K562 (cell line): ENCODE data around the gene ERH. TPM values are rescaled to one million over a fixed set of nuclear protein-coding genes. Genes with fewer than 3 reads are reported as not detected.

Experiments used
- ATAC-seq: fragments of 200-7000 bp; cut with Tn5 transposase; 3 replicates; pipeline ENCODE4 v1.9.1; 2020; ENCODE audit warnings: moderate library complexity
- BruUV-seq: library from RNA; stranded (reverse); fragments of 400-500 nt; replicated peaks from 2 replicates; lab custom pipeline; 2021; lab: Mats Ljungman, UMichigan
- CTCF ChIA-PET: fragments of 300-600 bp; formaldehyde crosslinking; extraction: SDS; loops from one replicate; lab custom pipeline; 2021; ENCODE audit warnings: low intra/inter-chr PET ratio; lab: Yijun Ruan, JAX
- POLR2A ChIA-PET: fragments of 300-600, 350-650 bp; sonication (Branson Sonifier 250); formaldehyde crosslinking; extraction: SDS; loops from one replicate; lab custom pipeline; 2021; ENCODE audit warnings: antibody characterized with exemption, inconsistent platforms; lab: Yijun Ruan, JAX
- DNase-seq, 4 experiments: peaks; one replicate each; pipeline versions ENCODE4 v3.0.0 to v3.0.0-alpha.2; 2011 to 2018; ENCODE audit warnings: low spot score in 3 of 4, mixed read lengths in 3 of 4; ENCODE audit errors: extremely low read depth in 1 of 4
- FAIRE-seq: peaks from 2 replicates; lab custom pipeline; 2011; peaks lifted over from hg19 to GRCh38; lab: Jason Lieb, UNC
- H2AFZ ChIP-seq: 2 replicates; pipeline ENCODE4 v1.6.0; 2011; ENCODE audit warnings: low read depth, low read length, control low read depth, inconsistent platforms
- H3K27ac ChIP-seq: fragments of 200-600 bp; 3 replicates; pipeline ENCODE4 v1.8.0; 2011; ENCODE audit warnings: low read depth, mild to moderate bottlenecking, control low read depth, inconsistent platforms, low read length, moderate library complexity, mixed read lengths; ENCODE audit errors: extremely low read depth
- H3K27me3 ChIP-seq, 2 experiments: fragments of 300-600 bp in 1 of 2; 2 replicates in 1 of 2; 3 replicates in 1 of 2; pipeline versions ENCODE4 v1.6.0 to v1.8.0; 2011; ENCODE audit warnings: inconsistent platforms in 2 of 2, low read length in 2 of 2, mild to moderate bottlenecking in 1 of 2, mixed read lengths in 1 of 2, moderate library complexity in 1 of 2; ENCODE audit not compliant: control insufficient read depth in 2 of 2, insufficient read depth in 2 of 2
- H3K36me3 ChIP-seq: fragments of 300-600 bp; 3 replicates; pipeline ENCODE4 v1.8.0; 2011; ENCODE audit warnings: mild to moderate bottlenecking, low read length, inconsistent platforms; ENCODE audit not compliant: control insufficient read depth, insufficient read depth
- H3K4me1 ChIP-seq, 2 experiments: fragments of 200-600 bp in 1 of 2; replicated peaks in 1 of 2; 2 replicates in 1 of 2; 3 replicates in 1 of 2; pipeline versions ENCODE4 v1.5.1 to v1.8.0; 2011; ENCODE audit warnings: inconsistent platforms in 2 of 2, low read length in 2 of 2, mild to moderate bottlenecking in 1 of 2, mixed read lengths in 1 of 2, moderate library complexity in 1 of 2; ENCODE audit not compliant: control insufficient read depth in 2 of 2, insufficient read depth in 2 of 2
- H3K4me2 ChIP-seq: 2 replicates; pipeline ENCODE4 v1.6.1; 2011; ENCODE audit warnings: low read length, control low read depth, inconsistent platforms, mixed read lengths; ENCODE audit not compliant: insufficient read depth
- H3K4me3 ChIP-seq: fragments of 200-600 bp; sonication (generic), shearing (Covaris generic); 2 replicates; pipeline ENCODE4 v1.5.1; 2016; ENCODE audit warnings: control low read depth, inconsistent platforms
- H3K79me2 ChIP-seq: fragments of 200-600 bp; 3 replicates; pipeline ENCODE4 v1.8.0; 2011; ENCODE audit warnings: low read length, inconsistent platforms; ENCODE audit not compliant: control insufficient read depth, insufficient read depth
- H3K9ac ChIP-seq, 2 experiments: 2 replicates each; pipeline versions ENCODE4 v1.6.0 to v1.6.1; 2011; ENCODE audit warnings: low read depth in 2 of 2, low read length in 2 of 2, control low read depth in 1 of 2, inconsistent platforms in 1 of 2, mild to moderate bottlenecking in 1 of 2, mixed read lengths in 1 of 2; ENCODE audit not compliant: insufficient read depth in 1 of 2
- H3K9me1 ChIP-seq: one replicate; pipeline ENCODE4 v1.6.0; 2011; ENCODE audit warnings: inconsistent platforms, mild to moderate bottlenecking, low read length, moderate library complexity; ENCODE audit not compliant: control insufficient read depth, insufficient read depth
- H3K9me3 ChIP-seq: replicated peaks from 2 replicates; pipeline ENCODE4 v1.5.1; 2011; ENCODE audit warnings: low read depth, low read length, inconsistent platforms; ENCODE audit not compliant: control insufficient read depth, insufficient read depth
- H4K20me1 ChIP-seq: replicated peaks from 2 replicates; pipeline ENCODE4 v1.6.1; 2011; ENCODE audit warnings: low read length, inconsistent platforms, mixed read lengths; ENCODE audit not compliant: control insufficient read depth, insufficient read depth
- HDAC8 ChIP-seq: fragments of 450-650 bp; IDR thresholded peaks from 2 replicates; pipeline ENCODE4 v1.6.1; 2016; ENCODE audit warnings: mild to moderate bottlenecking, missing genetic modification characterization, moderate library complexity, missing compliant biosample characterization
- MEF2D ChIP-seq: conservative IDR thresholded peaks from 2 replicates; pipeline ENCODE4 v1.6.1; 2016; ENCODE audit warnings: low read depth, missing genetic modification characterization, missing compliant biosample characterization
- SNRNP70 ChIP-seq: fragments of 200-400 bp; formaldehyde crosslinking; optimal IDR thresholded peaks from 2 replicates; pipeline ENCODE3; 2017; ENCODE audit warnings: low read depth, low read length
- TEAD4 ChIP-seq, 2 experiments: sonication (generic) in 1 of 2; formaldehyde crosslinking in 1 of 2; IDR thresholded peaks; 2 replicates each; pipeline versions ENCODE4 v1.6.1 to v1.8.0; 2012 to 2022; ENCODE audit warnings: borderline replicate concordance in 1 of 2, inconsistent platforms in 1 of 2, low read length in 1 of 2, mild to moderate bottlenecking in 1 of 2, missing genetic modification reagents in 1 of 2
- WHSC1 ChIP-seq: IDR thresholded peaks from one replicate; pipeline ENCODE4 v1.6.1; 2012; ENCODE audit warnings: low read length, control low read depth, inconsistent platforms
- ZBTB7A ChIP-seq: IDR thresholded peaks from 2 replicates; pipeline ENCODE4 v1.6.1; 2011; ENCODE audit warnings: low read depth, mild to moderate bottlenecking, low read length, moderate library complexity, borderline replicate concordance; ENCODE audit not compliant: control insufficient read depth
- ZFP30 ChIP-seq: fragments of 250-450 bp; sonication (Bioruptor Pico); IDR thresholded peaks from 2 replicates; pipeline ENCODE4 v1.8.0; 2022; ENCODE audit warnings: moderate library complexity, mild to moderate bottlenecking, inconsistent platforms, borderline replicate concordance
- ZNF124 ChIP-seq: sonication (generic); formaldehyde crosslinking; IDR thresholded peaks from 2 replicates; pipeline ENCODE4 v1.8.1; 2022; ENCODE audit warnings: missing genetic modification reagents
- ZNF436 ChIP-seq: fragments of 250-450, 450-650 bp; sonication (Bioruptor Pico); formaldehyde crosslinking; IDR thresholded peaks from 2 replicates; pipeline ENCODE4 v1.7.0; 2020; ENCODE audit warnings: mild to moderate bottlenecking
- WGBS: fragments of 100-300 bp; shearing (Covaris generic); methylation state at CpG from one replicate; pipeline ENCODE4 v1.1.6; 2016; ENCODE audit warnings: low coverage, mixed read lengths; ENCODE audit not compliant: insufficient coverage; ENCODE audit errors: missing lambda C conversion rate; 5-methylcytosine and 5-hydroxymethylcytosine counted together
- in situ Hi-C: fragments of 300-500 bp; cut with MboI; formaldehyde crosslinking; loops from 4 replicates; pipeline ENCODE4 v1.15.0; 2018; ENCODE audit warnings: inconsistent platforms, mixed read lengths
- intact Hi-C: fragments of 100-400 bp; cut with micrococcal nuclease; formaldehyde crosslinking; loops from 2 replicates; pipeline ENCODE4 v1.14.2; 2022
- polyA plus RNA-seq, 8 experiments: library from polyadenylated mRNA; depleted of rRNA in 4 of 8; stranded (reverse) in 5 of 8; unstranded in 3 of 8; fragments of >200 nt; fragmentation: Nextera tagmentation in 2 of 8; fragmentation: Illumina TruSeq in 1 of 8; extraction: Ambion mirVana in 2 of 8; extraction: Trizol in 1 of 8; gene quantifications; 2 replicates each; pipeline versions ENCODE4 v1.2.1 to v1.2.3, GENCODE V29; 2011 to 2014; ENCODE audit warnings: inconsistent platforms in 1 of 8, missing spikeins in 1 of 8
- total RNA-seq, 7 experiments: library from RNA; depleted of rRNA in 6 of 7; stranded (reverse); fragments of >200 nt in 6 of 7; fragmentation: Illumina TruSeq in 2 of 7; extraction: Trizol in 2 of 7; gene quantifications; 2 replicates each; pipeline versions ENCODE4 v1.2.1 to v1.2.3, GENCODE V29; 2011 to 2021; ENCODE audit warnings: low replicate concordance in 1 of 7
- TF ChIP-seq, protein P1 (sequence below): fragments of 250-450 bp; sonication (Bioruptor Pico); IDR thresholded peaks from 2 replicates; pipeline ENCODE4 v1.9.0; 2021; ENCODE audit warnings: mild to moderate bottlenecking, inconsistent platforms
- TF ChIP-seq, protein P2 (sequence below): sonication (generic); formaldehyde crosslinking; IDR thresholded peaks from 2 replicates; pipeline ENCODE4 v1.8.1; 2023; ENCODE audit warnings: mild to moderate bottlenecking, missing genetic modification reagents

ERH gene
- total and polyA plus RNA-seq, 9 of the 15 experiments (the other 6 are each of a cell fraction or from before 2014, with no cell fraction given) = 78.2 to 474 (median 250) TPM

DNA sequence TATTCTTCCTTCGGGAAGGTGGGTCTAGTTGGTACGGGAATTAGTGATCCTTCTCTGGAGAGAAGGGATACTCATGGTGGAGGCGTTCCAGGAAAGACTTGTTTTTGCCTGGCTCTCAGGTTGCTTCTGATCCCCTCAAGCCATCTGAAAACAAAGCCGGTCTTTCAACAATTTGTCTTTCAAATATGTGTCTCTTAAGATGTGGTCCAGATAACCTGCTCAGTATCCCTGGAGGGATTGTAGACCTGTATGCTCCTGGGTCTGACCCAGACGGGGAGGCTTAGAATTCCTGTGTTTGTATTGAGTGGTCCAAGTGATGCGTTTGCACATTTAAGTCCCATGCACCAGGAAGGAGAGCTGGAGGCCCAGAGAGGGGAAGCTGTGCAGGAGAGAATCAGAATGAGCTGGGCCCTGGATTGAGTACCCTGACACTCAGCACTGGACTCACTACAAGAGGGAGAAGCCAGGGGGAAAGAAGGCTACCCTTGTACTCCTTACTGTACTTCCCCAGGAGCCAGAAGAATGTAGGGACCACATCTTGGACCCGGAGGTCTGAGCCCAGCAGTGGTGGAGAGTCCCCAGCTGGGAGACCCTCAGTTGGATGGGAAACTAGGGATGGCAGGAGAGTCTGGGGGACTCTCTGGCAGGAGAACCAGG is 40.4 kb downstream of the ERH start:
- Histone ChIP-seq H4K20me1 (peaks cover 4% of the 10 kb centered on the region; the same call in 1 of the 2 replicates), H3K36me3 (no peaks in the 10 kb centered on the region), H3K27me3 (peaks cover 2 to 58% of the 10 kb centered on the region in 2 experiments)
- intact Hi-C loops = no loop called here
- WGBS = 0% methylated on average over 6 of the region's 7 CpGs
- in situ Hi-C loops = no loop called here
- TF ChIP-seq ZFP30 (CRISPR knock-in tag) = no peak
- no peak for TF ChIP-seq ZNF124 (CRISPR knock-in tag)
- no peak for TF ChIP-seq MEF2D (tag)
- TF ChIP-seq HDAC8 (tag) = no peak
- TF ChIP-seq WHSC1 = no peak
- TF ChIP-seq ZNF436 (CRISPR knock-in tag) = no peak
- TF ChIP-seq, protein P1, sequence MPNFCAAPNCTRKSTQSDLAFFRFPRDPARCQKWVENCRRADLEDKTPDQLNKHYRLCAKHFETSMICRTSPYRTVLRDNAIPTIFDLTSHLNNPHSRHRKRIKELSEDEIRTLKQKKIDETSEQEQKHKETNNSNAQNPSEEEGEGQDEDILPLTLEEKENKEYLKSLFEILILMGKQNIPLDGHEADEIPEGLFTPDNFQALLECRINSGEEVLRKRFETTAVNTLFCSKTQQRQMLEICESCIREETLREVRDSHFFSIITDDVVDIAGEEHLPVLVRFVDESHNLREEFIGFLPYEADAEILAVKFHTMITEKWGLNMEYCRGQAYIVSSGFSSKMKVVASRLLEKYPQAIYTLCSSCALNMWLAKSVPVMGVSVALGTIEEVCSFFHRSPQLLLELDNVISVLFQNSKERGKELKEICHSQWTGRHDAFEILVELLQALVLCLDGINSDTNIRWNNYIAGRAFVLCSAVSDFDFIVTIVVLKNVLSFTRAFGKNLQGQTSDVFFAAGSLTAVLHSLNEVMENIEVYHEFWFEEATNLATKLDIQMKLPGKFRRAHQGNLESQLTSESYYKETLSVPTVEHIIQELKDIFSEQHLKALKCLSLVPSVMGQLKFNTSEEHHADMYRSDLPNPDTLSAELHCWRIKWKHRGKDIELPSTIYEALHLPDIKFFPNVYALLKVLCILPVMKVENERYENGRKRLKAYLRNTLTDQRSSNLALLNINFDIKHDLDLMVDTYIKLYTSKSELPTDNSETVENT (CRISPR knock-in tag) = no peak
- TF ChIP-seq TEAD4 (IDR thresholded peaks at IDR 0.05; ENCODE audit: low read length) = no peak
- TF ChIP-seq TEAD4 (CRISPR knock-in tag; IDR thresholded peaks at IDR 0.05; ENCODE audit: borderline replicate concordance) = no peak
- TF ChIP-seq, protein P2, sequence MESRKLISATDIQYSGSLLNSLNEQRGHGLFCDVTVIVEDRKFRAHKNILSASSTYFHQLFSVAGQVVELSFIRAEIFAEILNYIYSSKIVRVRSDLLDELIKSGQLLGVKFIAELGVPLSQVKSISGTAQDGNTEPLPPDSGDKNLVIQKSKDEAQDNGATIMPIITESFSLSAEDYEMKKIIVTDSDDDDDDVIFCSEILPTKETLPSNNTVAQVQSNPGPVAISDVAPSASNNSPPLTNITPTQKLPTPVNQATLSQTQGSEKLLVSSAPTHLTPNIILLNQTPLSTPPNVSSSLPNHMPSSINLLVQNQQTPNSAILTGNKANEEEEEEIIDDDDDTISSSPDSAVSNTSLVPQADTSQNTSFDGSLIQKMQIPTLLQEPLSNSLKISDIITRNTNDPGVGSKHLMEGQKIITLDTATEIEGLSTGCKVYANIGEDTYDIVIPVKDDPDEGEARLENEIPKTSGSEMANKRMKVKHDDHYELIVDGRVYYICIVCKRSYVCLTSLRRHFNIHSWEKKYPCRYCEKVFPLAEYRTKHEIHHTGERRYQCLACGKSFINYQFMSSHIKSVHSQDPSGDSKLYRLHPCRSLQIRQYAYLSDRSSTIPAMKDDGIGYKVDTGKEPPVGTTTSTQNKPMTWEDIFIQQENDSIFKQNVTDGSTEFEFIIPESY (CRISPR knock-in tag) = no peak
- no peak for TF ChIP-seq ZBTB7A
- TF ChIP-seq SNRNP70 = no peak
- TF ChIP-seq, all 486 proteins: peak for 0
- no peak overlapping the region for H3K4me3 ChIP-seq
- H2AFZ ChIP-seq = no peak overlapping the region
- H3K27ac ChIP-seq = no peak overlapping the region
- ChIA-PET CTCF (no interaction called here), POLR2A (interaction anchor here (0.6 to 1.8 kb wide), 4 partner anchors 11 to 40 kb away, joined by 3 to 10 read pairs (median 4); partner anchors contain the start of gene ERH)
- H3K9me1 ChIP-seq = no peaks in the 10 kb centered on the region
- H3K4me2 ChIP-seq = no peak overlapping the region
- ATAC-seq (no peak), DNase-seq (no peak), FAIRE-seq (no peak)
- BruUV-seq = no TSS peak
- no peaks in the 10 kb centered on the region for H3K9me3 ChIP-seq
- no peaks in the 10 kb centered on the region; a peak in 1 of 5 replicates for H3K4me1 ChIP-seq
- H3K9ac ChIP-seq = no peak overlapping the region
- no peaks in the 10 kb centered on the region for H3K79me2 ChIP-seq
